ENCODE data around the gene COTL1.

- TF ChIP-seq CTCF (IDR thresholded peaks at IDR 0.05): no peak
- no peak for TF ChIP-seq EP300 (IDR thresholded peaks at IDR 0.05)
Observed at GRCh38 chr16:84657229-84657837, 39.5 kb upstream of the COTL1 start.
